HG03039 (cell line): ENCODE measurements around the gene OTC.

ENCODE experiments used
- ATAC-seq: cut with Tn5 transposase; IDR thresholded peaks from one replicate; pipeline ENCODE4 v1.9.1; 2021; ENCODE audit warnings: mild to moderate bottlenecking, moderate library complexity; ENCODE audit not compliant: unreplicated experiment

The OTC gene

GRCh38 chrX:38465686-38466085 lies 113.3 kb downstream of the OTC start:
- no peak for ATAC-seq

GRCh38 chrX:38468563-38469157 lies 116.3 kb downstream of the OTC start:
- ATAC-seq, result no peak
